Spleen (tissue), 11 donors: ENCODE results near the gene RSPH1. TPM values are rescaled to one million over a fixed set of nuclear protein-coding genes. Genes with fewer than 3 reads are reported as not detected.

Source experiments
- DNase-seq: peaks from one replicate; pipeline ENCODE4 v3.0.0-alpha.2; 2020
- H3K27ac ChIP-seq, 8 donors: fragments of 200-600 bp; sonication (generic) in 7 of 8; 1 replicate in 4 of 8; 2 replicates in 4 of 8; pipeline versions ENCODE4 v1.5.0 to v1.8.0; 2016 to 2021; ENCODE audit warnings: inconsistent platforms in 4 of 8, mild to moderate bottlenecking in 4 of 8, moderate library complexity in 1 of 8
- H3K27me3 ChIP-seq, 7 donors: fragments of 200-600 bp; sonication (generic) in 6 of 7; replicated peaks in 1 of 7; 1 replicate in 4 of 7; 2 replicates in 3 of 7; pipeline versions ENCODE4 v1.5.0 to v1.8.0; 2016 to 2021; ENCODE audit warnings: inconsistent platforms in 3 of 7, mild to moderate bottlenecking in 1 of 7
- H3K36me3 ChIP-seq, 6 donors: fragments of 200-600 bp; sonication (generic) in 5 of 6; 1 replicate in 4 of 6; 2 replicates in 2 of 6; pipeline versions ENCODE4 v1.5.0 to v1.8.0; 2016 to 2021; ENCODE audit warnings: inconsistent platforms in 2 of 6
- H3K4me1 ChIP-seq, 6 donors: fragments of 200-600 bp; sonication (generic) in 5 of 6; 1 replicate in 3 of 6; 2 replicates in 3 of 6; pipeline versions ENCODE4 v1.5.0 to v1.8.0; 2016 to 2021; ENCODE audit warnings: inconsistent platforms in 3 of 6
- H3K4me3 ChIP-seq, 8 donors: fragments of 200-600 bp; sonication (generic) in 7 of 8; 1 replicate in 4 of 8; 2 replicates in 4 of 8; pipeline versions ENCODE4 v1.5.0 to v1.8.0; 2016 to 2021; ENCODE audit warnings: inconsistent platforms in 4 of 8, mild to moderate bottlenecking in 4 of 8, moderate library complexity in 2 of 8
- H3K9me3 ChIP-seq, 8 donors: fragments of 200-600 bp; sonication (generic) in 7 of 8; 1 replicate in 4 of 8; 2 replicates in 4 of 8; pipeline versions ENCODE4 v1.5.0 to v1.8.0; 2016 to 2021; ENCODE audit warnings: inconsistent platforms in 4 of 8
- POLR2A ChIP-seq, 3 donors: fragments of 450-650 bp; IDR thresholded peaks; one replicate each; pipeline ENCODE4 v1.5.1; 2017; ENCODE audit warnings: antibody characterized with exemption in 3 of 3, mild to moderate bottlenecking in 1 of 3
- POLR2AphosphoS5 ChIP-seq, 3 donors: sonication (generic); formaldehyde crosslinking; IDR thresholded peaks; one replicate each; pipeline ENCODE4 v1.5.1; 2017; ENCODE audit warnings: antibody characterized with exemption in 3 of 3
- WGBS, 5 donors: extraction: QIAGEN DNeasy Blood & Tissue Kit in 3 of 5; methylation state at CpG; one replicate each; pipeline versions ENCODE4 v1.1.5 to v1.1.7; 2013 to 2018; 5-methylcytosine and 5-hydroxymethylcytosine counted together
- intact Hi-C: fragments of 100-400 bp; cut with DNase I; formaldehyde crosslinking; loops from one replicate; pipeline ENCODE4 v1.15.0; 2023; ENCODE audit warnings: low total_unique reads
- polyA plus RNA-seq, 3 donors: library from polyadenylated mRNA; stranded (reverse); fragments of 200-250 nt; gene quantifications; one replicate each; pipeline ENCODE4 v1.2.1, GENCODE V29; 2013
- total RNA-seq, 7 donors: library from RNA; depleted of rRNA in 3 of 7; stranded (reverse); fragments of >200 nt in 3 of 7; fragmentation: NEBNext Ultra II Directional in 4 of 7; extraction: Animal tissue kit (Norgen Biotek cat#: 25700) in 4 of 7; gene quantifications; one replicate each; pipeline versions ENCODE4 v1.1.0 to v1.2.1, GENCODE V29; 2016 to 2021
- TF ChIP-seq, protein P1 (sequence below), 11 experiments: fragments of 200-600 bp in 7 of 11; fragments of 450-650 bp in 4 of 11; sonication (generic) in 4 of 11; IDR thresholded peaks in 8 of 11; conservative IDR thresholded peaks in 3 of 11; 1 replicate in 7 of 11; 2 replicates in 4 of 11; pipeline versions ENCODE4 v1.4.0 to v1.8.0; 2016 to 2021; ENCODE audit warnings: antibody characterized with exemption in 11 of 11, inconsistent platforms in 4 of 11, mild to moderate bottlenecking in 1 of 11
- donor health status: healthy with polysubstance abuse.
- donor health status: DM: no; HTN: no; CAD: no; lungs with moderate emphysema.
- donor health status: DM: no; HTN: no; CAD: no.
- donor health status: Bipolar disorder and iron deficiency.
- donor health status: healthy.
- donor health status: DM: no; HTN: no; CAD: no.
- donor health status: DM: yes; HTN: yes; CAD: no.

Gene RSPH1
- total and polyA plus RNA-seq, 10 donors: 0.10 to 0.35 (median 0.26) TPM; not detected in 5

DNA sequence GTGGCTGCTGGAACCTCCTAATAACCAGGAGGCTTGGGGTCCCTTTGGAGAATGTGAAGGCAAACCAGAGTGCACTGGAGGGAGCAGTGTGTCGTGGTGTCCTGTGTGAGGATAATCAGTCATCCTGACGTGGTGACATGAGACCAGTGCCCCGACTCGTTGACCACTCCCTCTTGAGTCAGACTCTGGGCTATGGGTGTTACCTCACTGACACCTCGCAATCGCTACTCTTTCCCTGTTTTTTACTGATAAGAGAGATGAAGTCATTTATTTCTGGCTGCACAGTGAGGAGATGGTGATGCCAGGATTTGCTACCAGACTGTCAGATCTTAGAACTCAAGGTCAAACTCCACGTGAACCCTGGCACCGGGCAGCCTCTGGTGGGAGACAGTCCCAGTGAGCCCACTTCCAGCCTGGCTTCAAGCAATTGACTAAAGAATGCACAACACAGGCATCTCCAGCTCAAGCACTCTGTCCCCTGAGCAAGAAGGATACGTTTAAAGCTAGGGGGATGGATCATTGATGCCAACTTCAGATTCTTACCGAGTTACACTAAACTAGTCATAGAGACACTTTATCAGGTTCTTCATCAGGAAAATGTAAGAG, 62.0 kb downstream of the RSPH1 start:
- TF ChIP-seq, protein P1, sequence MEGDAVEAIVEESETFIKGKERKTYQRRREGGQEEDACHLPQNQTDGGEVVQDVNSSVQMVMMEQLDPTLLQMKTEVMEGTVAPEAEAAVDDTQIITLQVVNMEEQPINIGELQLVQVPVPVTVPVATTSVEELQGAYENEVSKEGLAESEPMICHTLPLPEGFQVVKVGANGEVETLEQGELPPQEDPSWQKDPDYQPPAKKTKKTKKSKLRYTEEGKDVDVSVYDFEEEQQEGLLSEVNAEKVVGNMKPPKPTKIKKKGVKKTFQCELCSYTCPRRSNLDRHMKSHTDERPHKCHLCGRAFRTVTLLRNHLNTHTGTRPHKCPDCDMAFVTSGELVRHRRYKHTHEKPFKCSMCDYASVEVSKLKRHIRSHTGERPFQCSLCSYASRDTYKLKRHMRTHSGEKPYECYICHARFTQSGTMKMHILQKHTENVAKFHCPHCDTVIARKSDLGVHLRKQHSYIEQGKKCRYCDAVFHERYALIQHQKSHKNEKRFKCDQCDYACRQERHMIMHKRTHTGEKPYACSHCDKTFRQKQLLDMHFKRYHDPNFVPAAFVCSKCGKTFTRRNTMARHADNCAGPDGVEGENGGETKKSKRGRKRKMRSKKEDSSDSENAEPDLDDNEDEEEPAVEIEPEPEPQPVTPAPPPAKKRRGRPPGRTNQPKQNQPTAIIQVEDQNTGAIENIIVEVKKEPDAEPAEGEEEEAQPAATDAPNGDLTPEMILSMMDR (IDR thresholded peaks at IDR 0.05 in 8 of 11, conservative IDR thresholded peaks at IDR 0.05 in 3 of 11): no peak
- TF ChIP-seq POLR2AphosphoS5 (IDR thresholded peaks at IDR 0.05) (no peak), POLR2A (IDR thresholded peaks at IDR 0.05) (no peak)
- 60 to 76% (median 66%) methylated on average over 10 of the region's 10 CpGs for WGBS, 5 donors
- Histone ChIP-seq H3K9me3 (peaks cover 0 to 30% (median 16%) of the 10 kb centered on the region in 8 donors), H3K27me3 (peaks cover 0 to 71% (median 12%) of the 10 kb centered on the region in 7 donors), H3K4me3 (no peak overlapping the region), H3K36me3 (peaks cover 0 to 72% (median 11%) of the 10 kb centered on the region in 6 donors), H3K27ac (no peak overlapping the region), H3K4me1 (no peaks in the 10 kb centered on the region)
- peak; percentile 11 for DNase-seq
- intact Hi-C loops: no loop called here

DNA sequence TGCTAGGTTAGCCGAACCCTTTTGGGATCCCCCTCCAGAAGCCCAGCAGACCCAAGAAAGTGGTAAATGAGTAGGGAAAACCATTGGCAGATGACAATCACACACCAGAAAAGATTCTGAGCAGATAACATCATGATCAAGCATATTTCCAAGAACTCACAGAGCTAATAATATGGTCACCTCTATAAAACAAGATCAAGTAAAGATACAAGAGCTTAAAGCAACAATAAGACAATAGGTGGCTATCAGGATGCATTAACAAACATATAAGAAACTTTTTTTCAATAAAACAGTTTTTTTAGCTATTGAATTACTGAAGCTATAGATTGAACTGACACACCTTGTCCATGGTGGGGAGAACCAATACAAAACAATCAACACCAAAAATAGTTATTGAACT, 63.3 kb downstream of the RSPH1 start:
- H3K9me3 ChIP-seq: peaks cover 0 to 30% (median 16%) of the 10 kb centered on the region in 8 donors
- H3K4me3 ChIP-seq: no peak overlapping the region
- DNase-seq: no peak
- peaks cover 0 to 76% (median 11%) of the 10 kb centered on the region in 6 donors for H3K36me3 ChIP-seq
- peaks cover 0 to 69% (median 12%) of the 10 kb centered on the region in 7 donors for H3K27me3 ChIP-seq
- H3K4me1 ChIP-seq: no peaks in the 10 kb centered on the region
- TF ChIP-seq POLR2AphosphoS5 (IDR thresholded peaks at IDR 0.05) (no peak), POLR2A (IDR thresholded peaks at IDR 0.05) (no peak)
- TF ChIP-seq, protein P1 (IDR thresholded peaks at IDR 0.05 in 8 of 11, conservative IDR thresholded peaks at IDR 0.05 in 3 of 11): no peak
- intact Hi-C loops: no loop called here
- H3K27ac ChIP-seq: no peak overlapping the region
- 28 to 95% (median 81%) methylated on average over 1 of the region's 1 CpG for WGBS, 5 donors

DNA sequence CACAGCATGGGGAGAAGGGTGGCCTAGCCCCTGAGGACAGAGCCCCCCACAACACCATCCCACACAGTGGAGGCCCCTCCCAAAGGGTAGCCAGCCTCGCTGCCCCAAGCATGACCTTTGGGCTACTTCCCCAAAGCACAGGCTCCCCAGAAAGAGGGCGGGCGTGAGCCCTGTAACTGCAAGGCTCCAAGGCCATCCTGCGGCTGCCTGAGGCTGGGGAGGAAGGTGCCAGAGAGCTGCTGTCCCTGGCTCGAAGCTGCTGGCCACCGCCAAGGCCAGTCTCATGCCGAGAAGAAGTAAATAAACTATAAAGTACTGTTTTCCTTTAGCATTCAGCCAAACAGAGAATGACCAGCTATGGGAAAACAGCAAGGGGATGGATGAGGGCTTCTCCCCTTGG, 64.8 kb downstream of the RSPH1 start:
- H3K27me3 ChIP-seq: peaks cover 0 to 69% (median 15%) of the 10 kb centered on the region in 7 donors
- TF ChIP-seq POLR2A (IDR thresholded peaks at IDR 0.05): no peak
- TF ChIP-seq, protein P1 (IDR thresholded peaks at IDR 0.05 in 8 of 11, conservative IDR thresholded peaks at IDR 0.05 in 3 of 11): no peak
- no peak for TF ChIP-seq POLR2AphosphoS5 (IDR thresholded peaks at IDR 0.05)
- peaks cover 0 to 15% (median 7%) of the 10 kb centered on the region in 6 donors for H3K4me1 ChIP-seq
- no peak overlapping the region for H3K27ac ChIP-seq
- H3K36me3 ChIP-seq: peaks cover 0 to 75% (median 11%) of the 10 kb centered on the region in 6 donors
- intact Hi-C loops: no loop called here
- DNase-seq: no peak
- WGBS, 5 donors: 53 to 73% (median 69%) methylated on average over 7 of the region's 7 CpGs
- peaks cover 0 to 21% (median 14%) of the 10 kb centered on the region in 8 donors for H3K9me3 ChIP-seq
- H3K4me3 ChIP-seq: no peak overlapping the region

DNA sequence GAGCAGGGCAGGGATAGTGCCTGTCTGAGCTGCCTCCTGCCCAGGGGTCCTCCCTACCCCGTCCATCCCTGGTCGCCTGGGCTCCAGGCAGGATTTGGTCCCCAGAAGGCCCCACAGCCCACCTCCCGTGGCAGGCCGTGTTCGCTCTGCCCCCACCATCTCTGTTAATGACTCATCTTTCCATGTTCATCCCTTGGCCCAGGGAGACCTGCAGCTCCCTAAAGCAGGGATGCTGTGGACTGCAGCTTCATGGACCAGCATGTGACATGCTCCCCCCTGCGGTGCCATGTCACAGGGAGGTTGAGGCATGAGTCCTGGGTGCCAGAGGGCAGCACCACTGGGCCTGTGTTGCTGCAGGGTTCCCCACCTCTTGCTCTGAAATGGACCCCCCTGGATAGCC, 65.5 kb downstream of the RSPH1 start:
- H3K4me3 ChIP-seq: no peak overlapping the region
- peaks cover 6 to 22% (median 14%) of the 10 kb centered on the region in 6 donors for H3K4me1 ChIP-seq
- no peak for DNase-seq
- 81 to 96% (median 90%) methylated on average over 5 to 6 of the region's 6 CpGs for WGBS, 5 donors
- intact Hi-C loops: no loop called here
- TF ChIP-seq POLR2A (IDR thresholded peaks at IDR 0.05) (no peak), POLR2AphosphoS5 (IDR thresholded peaks at IDR 0.05) (no peak)
- TF ChIP-seq, protein P1 (IDR thresholded peaks at IDR 0.05 in 8 of 11, conservative IDR thresholded peaks at IDR 0.05 in 3 of 11): no peak
- peaks cover 0 to 69% (median 15%) of the 10 kb centered on the region in 7 donors for H3K27me3 ChIP-seq
- no peak overlapping the region for H3K27ac ChIP-seq
- H3K9me3 ChIP-seq: peaks cover 0 to 20% (median 14%) of the 10 kb centered on the region in 8 donors
- H3K36me3 ChIP-seq: peaks cover 0 to 69% (median 11%) of the 10 kb centered on the region in 6 donors
